22Rv1 (cell line): ENCODE data around the gene PLCB1.
"Not testable (repeated sequence)": the region's sequence is repeated elsewhere in the genome, so short reads cannot be mapped to it uniquely, and the experiment has no call there.

Experiments used
- H3K27ac ChIP-seq: fragments of 450-650 bp; 2 replicates; pipeline ENCODE4 v1.5.1; 2017
- ZFX ChIP-seq: fragments of 450-650 bp; IDR thresholded peaks from 2 replicates; pipeline ENCODE4 v1.6.1; 2017; ENCODE audit warnings: antibody characterized with exemption, borderline replicate concordance
- TF ChIP-seq, protein P1 (sequence below): fragments of 450-650 bp; IDR thresholded peaks from 2 replicates; pipeline ENCODE4 v1.5.1; 2017; ENCODE audit warnings: mild to moderate bottlenecking

Gene PLCB1

DNA sequence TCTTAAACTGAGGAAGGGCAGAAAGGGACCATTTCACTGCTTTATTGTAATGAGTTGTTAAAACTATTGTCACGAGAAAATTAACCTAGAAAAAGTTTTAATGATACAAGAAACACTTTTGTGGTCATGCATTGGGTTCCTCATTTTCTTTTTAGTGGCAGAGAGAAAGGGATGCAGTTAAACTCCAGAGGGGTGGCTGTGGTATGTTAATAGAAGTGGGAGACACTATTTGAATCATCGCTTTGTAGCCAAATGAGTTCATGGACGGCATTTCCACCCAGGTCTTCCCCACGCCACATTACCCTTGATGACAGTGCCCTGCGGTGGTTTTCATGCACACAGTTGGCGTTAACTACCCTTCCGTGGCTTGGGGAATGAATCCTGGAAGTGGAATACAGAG is 235.6 kb downstream of the PLCB1 start:
- no peak overlapping the region for H3K27ac ChIP-seq
- no peak for TF ChIP-seq ZFX

DNA sequence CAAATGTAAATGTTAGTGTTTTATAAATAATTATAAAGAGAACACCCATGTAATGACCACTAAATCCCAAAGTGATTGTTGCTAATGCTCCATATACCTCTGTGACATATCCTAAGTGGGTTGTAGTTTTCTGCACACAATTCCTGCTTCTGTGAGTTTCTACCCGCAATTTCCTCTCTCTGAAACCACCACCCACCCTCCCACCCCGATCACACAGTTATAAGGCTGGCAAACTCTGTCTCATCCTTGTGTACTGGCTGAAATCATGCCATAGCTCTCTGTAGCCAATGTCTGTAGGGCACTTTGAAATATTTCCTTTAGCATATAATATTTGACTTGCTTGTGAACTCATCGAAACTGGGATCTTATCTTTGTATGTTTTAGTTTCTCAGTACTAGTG is 236.6 kb downstream of the PLCB1 start:
- H3K27ac ChIP-seq = no peak overlapping the region
- no peak for TF ChIP-seq ZFX
- TF ChIP-seq, protein P1, sequence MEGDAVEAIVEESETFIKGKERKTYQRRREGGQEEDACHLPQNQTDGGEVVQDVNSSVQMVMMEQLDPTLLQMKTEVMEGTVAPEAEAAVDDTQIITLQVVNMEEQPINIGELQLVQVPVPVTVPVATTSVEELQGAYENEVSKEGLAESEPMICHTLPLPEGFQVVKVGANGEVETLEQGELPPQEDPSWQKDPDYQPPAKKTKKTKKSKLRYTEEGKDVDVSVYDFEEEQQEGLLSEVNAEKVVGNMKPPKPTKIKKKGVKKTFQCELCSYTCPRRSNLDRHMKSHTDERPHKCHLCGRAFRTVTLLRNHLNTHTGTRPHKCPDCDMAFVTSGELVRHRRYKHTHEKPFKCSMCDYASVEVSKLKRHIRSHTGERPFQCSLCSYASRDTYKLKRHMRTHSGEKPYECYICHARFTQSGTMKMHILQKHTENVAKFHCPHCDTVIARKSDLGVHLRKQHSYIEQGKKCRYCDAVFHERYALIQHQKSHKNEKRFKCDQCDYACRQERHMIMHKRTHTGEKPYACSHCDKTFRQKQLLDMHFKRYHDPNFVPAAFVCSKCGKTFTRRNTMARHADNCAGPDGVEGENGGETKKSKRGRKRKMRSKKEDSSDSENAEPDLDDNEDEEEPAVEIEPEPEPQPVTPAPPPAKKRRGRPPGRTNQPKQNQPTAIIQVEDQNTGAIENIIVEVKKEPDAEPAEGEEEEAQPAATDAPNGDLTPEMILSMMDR = no peak

DNA sequence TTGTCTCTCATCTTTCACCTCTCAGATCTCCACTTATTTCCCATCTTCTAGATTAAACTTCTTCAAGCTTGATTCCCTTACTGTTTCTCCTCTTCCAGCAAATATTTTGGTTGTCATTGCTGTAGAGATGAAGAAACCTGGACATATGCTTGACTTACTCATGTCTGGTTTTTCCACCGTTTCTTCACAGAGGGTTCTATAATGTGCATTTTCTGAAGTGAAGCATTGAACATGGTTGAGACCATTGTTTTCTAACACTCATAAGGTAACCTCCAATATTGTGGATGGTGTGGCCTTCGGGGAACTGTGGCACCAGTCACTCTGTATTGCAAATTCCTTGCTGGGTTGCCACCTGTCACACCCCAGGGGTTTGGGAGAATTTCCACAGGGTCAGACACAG is 237.2 kb downstream of the PLCB1 start:
- no peak for TF ChIP-seq ZFX
- TF ChIP-seq, protein P1 = no peak
- no peak overlapping the region for H3K27ac ChIP-seq

DNA sequence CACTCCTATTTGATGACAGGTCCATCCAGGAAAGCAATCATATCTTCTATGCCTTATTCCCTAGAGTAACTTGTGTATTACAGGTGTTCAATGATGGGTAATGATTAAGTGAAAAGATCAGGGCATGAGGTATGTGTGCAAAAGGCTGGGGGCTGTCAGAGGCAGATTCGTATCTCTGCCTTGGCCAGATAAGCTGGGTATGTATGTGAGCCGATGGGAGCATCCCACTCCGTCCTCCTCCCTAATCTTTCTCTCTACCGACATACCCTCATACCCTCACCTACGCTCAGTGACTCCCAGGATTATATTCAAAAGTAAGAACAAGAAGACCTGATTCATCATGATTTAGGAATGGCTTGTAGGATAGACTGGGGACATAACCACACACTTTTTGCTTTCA is 238.7 kb downstream of the PLCB1 start:
- no peak for TF ChIP-seq ZFX
- TF ChIP-seq, protein P1 = no peak
- no peak overlapping the region for H3K27ac ChIP-seq

DNA sequence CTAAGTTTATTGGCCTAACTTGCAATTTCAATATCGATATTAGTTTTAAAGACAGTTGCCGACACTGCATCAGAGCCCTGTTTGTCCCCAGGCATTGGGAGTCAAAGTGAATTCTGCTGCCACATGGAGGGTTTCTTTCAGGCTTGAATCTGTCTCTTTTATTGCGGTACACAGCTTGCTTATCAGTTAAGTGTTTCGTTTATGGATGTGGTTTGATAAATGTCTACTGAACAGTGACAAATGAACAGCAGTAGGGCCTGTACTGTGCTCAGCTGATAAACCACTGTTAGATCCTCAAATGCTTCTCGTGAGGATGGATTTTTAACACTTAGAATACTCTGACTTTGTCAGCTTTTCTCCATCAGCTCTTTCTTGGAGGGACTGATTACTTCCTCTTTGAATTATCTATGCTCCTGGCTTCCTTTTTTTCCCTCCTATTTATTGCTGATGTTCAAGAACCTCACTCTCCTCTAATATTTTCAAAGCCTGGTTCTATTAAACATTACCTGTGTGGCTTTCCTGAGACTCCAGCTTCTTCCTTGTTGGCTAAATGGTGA is 240.8 kb downstream of the PLCB1 start:
- no peak overlapping the region for H3K27ac ChIP-seq
- TF ChIP-seq, protein P1 = no peak
- no peak for TF ChIP-seq ZFX

DNA sequence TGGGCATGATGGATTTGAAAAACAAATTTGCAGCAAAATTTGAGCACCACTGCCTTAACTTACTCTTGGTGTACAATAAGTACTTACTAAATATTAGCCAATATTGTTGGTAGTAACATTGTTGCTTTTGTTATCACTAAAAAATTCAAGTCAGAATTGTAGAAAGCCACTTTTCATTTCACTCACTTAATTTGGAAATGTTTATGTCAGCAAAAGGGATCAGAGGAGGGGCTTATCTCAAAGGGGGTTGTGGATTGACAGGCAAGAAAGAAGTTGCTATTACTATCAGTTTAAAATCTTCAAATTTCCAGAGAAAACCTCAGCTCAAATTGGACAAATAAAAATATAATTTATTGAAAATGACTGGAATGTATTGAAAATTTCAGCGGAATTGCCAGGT is 241.5 kb downstream of the PLCB1 start:
- TF ChIP-seq, protein P1 = no peak
- TF ChIP-seq ZFX = no peak
- no peak overlapping the region for H3K27ac ChIP-seq

DNA sequence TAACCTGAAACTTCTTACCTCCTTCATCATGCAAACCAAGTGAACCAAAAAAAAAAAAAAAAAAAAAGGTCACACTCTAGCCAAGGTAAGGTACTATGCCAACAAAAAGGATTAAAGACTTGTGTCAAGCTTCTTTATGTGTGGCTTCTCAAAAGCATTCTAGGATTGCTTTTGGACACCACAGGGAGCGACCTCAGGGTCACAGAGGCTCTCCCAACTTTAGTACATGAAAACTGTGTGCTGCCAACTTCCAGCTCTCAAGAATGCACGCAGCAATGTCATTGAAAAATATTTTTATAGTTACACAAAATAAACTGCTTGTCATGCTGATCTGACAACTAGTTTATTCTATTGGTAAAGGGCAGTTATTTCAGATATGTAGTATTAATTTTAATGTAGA is 243.8 kb downstream of the PLCB1 start:
- no peak for TF ChIP-seq ZFX
- TF ChIP-seq, protein P1 = no peak
- no peak overlapping the region for H3K27ac ChIP-seq

DNA sequence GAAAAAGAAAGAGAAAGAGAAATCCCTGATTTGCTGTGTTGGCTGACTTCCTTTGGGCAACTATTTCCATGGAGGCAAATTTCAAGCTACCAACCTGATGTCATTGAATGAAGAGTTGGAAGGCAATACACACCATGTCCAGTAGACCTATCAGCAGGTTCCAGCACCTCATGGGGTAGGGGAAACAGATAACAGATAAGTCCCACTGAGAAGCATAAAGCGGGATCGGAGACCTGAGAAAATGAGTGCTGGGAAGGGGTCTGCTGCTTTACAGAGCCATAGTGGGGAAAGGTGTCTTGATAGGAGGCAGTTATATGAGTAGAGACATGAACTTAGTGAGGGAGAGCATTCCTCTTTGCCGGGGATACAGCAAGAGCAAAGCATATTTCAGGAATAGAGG is 244.9 kb downstream of the PLCB1 start:
- H3K27ac ChIP-seq = no peak overlapping the region
- TF ChIP-seq ZFX = no peak
- TF ChIP-seq, protein P1 = no peak

DNA sequence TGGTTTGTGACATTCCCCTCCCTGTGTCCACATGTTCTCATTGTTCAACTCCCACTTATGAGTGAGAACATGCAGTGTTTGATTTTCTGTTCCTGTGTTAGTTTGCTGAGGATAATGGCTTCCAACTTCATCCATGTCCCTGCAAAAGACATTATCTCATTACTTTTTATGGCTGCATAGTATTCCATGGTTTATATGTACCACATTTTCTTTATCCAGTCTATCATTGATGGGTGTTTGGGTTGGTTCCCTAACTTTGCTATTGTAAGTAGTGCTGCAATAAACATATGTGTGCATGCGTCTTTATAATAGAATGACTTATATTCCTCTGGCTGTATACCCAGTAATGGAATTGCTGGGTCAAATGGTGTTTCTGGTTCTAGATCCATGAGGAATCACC is 247.1 kb downstream of the PLCB1 start:
- H3K27ac ChIP-seq = not testable (repeated sequence)
